Hematopoietic multipotent progenitor cell (in vitro differentiated cells): Measurements from ENCODE around the gene NRCAM. TPM values are rescaled to one million over a fixed set of nuclear protein-coding genes. Genes with fewer than 3 reads are reported as not detected.
A peak's percentile ranks its signal among the peaks of the same experiment; 100 is the strongest.

Experiments used
- DNase-seq, 3 donors: peaks; one replicate each; pipeline ENCODE4 v3.0.0-alpha.2; 2011 to 2015; ENCODE audit warnings: low read depth in 2 of 3, low spot score in 2 of 3
- total RNA-seq: library from RNA; depleted of rRNA; stranded (reverse); fragments of >200 nt; gene quantifications from one replicate; pipeline ENCODE4 v1.2.3, GENCODE V29; 2012

NRCAM gene
- total RNA-seq, 1 donor, result under 0.01 TPM

GRCh38 chr7:108143658-108144420, 312.4 kb downstream of the NRCAM start:
- no peak for DNase-seq

- no peak for DNase-seq
Measured at GRCh38 chr7:108142675-108143259, 313.5 kb downstream of the NRCAM start.

- DNase-seq, result no peak
Measured at GRCh38 chr7:108142180-108142579, 314.1 kb downstream of the NRCAM start.

- no peak for DNase-seq
Measured at GRCh38 chr7:108140671-108141070, 315.6 kb downstream of the NRCAM start.

GRCh38 chr7:108138911-108139310, 317.3 kb downstream of the NRCAM start:
- DNase-seq, result no peak

- DNase-seq, result no peak
Measured at GRCh38 chr7:108137993-108138392, 318.2 kb downstream of the NRCAM start.

- DNase-seq, result no peak
Measured at GRCh38 chr7:108137040-108137439, 319.2 kb downstream of the NRCAM start.

- peak in 2 of 3 donors; percentile 59 to 90 for DNase-seq
Measured at GRCh38 chr7:108136191-108136688, 320.0 kb downstream of the NRCAM start.

- peak in 2 of 3 donors; percentile 47 to 76 for DNase-seq
Measured at GRCh38 chr7:108135446-108136190, 320.6 kb downstream of the NRCAM start.

GRCh38 chr7:108134486-108134885, 321.8 kb downstream of the NRCAM start:
- no peak for DNase-seq

- no peak for DNase-seq
Measured at GRCh38 chr7:108132551-108133265, 323.5 kb downstream of the NRCAM start.

GRCh38 chr7:108130261-108130660, 326.0 kb downstream of the NRCAM start, which contains the start of gene LAMB4:
Gene LAMB4 (minus strand): TSS chr7:108130361. CDS start chr7:108123164, 7,197 bp downstream.
- DNase-seq, result no peak

- no peak for DNase-seq
Measured at GRCh38 chr7:108129018-108129965, 326.9 kb downstream of the NRCAM start.

GRCh38 chr7:108128514-108128913, 327.7 kb downstream of the NRCAM start:
- no peak for DNase-seq

GRCh38 chr7:108127461-108127860, 328.8 kb downstream of the NRCAM start:
- no peak for DNase-seq

GRCh38 chr7:108124820-108125219, 331.4 kb downstream of the NRCAM start:
- no peak for DNase-seq

- no peak for DNase-seq
Measured at GRCh38 chr7:108122181-108122580, 334.1 kb downstream of the NRCAM start.

- DNase-seq, result no peak
Measured at GRCh38 chr7:108120933-108121332, 335.3 kb downstream of the NRCAM start.

GRCh38 chr7:108120196-108120595, 336.0 kb downstream of the NRCAM start:
- no peak for DNase-seq

- DNase-seq, result no peak
Measured at GRCh38 chr7:108118959-108119358, 337.3 kb downstream of the NRCAM start.
